ENCODE results near the gene ZMYND19.
A peak's percentile ranks its signal among the peaks of the same experiment; 100 is the strongest.
"Not testable (repeated sequence)": the region's sequence is repeated elsewhere in the genome, so short reads cannot be mapped to it uniquely, and the experiment has no call there.

Gene ZMYND19

DNA sequence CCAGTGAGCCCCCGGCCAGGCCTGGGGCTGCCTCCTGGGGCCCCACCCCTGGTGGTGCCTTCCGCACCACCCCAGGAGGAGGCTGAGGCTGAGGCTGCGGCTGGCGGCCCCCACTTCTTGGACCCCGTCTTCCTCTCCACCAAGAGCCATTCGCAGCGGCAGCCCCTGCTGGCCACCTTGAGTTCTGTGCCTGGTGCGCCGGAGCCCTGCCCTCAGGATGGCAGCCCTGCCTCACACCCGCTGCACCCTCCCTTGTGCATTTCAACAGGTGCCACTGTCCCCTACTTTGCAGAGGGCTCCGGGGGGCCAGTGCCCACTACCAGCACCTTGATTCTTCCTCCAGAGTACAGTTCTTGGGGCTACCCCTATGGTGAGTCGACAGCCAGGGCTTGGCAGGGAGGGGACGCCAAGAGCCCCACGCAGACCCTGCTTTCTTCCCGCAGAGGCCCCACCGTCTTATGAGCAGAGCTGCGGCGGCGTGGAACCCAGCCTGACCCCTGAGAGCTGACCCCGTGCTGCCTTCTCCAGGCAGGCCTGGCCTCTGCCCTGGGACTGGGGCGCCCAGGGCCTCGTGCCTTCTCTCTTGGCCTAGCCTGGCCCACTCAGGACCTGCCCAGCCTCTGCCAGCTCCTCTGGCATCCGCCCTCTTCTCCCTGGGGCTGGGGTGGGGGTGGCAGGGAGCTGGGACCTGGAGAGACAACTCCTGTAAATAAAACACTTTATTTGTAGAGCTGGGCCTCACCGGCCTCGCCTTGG is 24.5 kb upstream of the ZMYND19 start:
- no peak for DNase-seq (ENCODE audit: low spot score)

DNA sequence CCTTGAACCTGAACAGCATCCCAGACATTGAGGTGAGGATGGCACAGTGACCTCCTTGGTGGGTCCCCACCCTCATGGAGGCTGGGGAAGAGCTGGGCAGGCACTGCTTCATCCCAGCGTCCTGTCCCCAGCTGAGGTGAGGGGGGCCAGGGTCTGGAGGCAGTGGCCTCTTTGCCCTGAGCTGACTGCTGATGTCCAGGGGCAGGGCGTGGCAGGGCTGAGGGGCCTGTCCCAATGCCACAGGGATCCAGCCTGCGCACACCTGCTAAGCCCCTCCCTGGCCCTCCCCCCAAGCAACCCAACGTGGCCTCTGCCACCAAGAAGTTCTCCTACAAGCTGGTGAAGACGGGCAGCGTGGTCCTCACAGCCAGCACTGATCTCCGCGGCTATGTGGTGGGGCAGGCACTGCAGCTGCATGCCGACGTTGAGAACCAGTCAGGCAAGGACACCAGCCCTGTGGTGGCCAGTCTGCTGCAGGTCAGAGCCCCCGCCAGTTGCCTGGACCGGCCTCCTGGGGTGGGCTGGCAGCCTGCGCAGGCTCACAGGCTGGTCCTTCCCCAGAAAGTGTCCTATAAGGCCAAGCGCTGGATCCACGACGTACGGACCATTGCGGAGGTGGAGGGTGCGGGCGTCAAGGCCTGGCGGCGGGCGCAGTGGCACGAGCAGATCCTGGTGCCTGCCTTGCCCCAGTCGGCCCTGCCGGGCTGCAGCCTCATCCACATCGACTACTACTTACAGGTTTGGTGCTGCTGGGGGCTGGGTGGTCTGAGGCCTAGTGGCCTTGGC is 23.6 kb upstream of the ZMYND19 start:
- DNase-seq (ENCODE audit: low spot score) = no peak

- DNase-seq (ENCODE audit: low spot score) = no peak
Observed at GRCh38 chr9:137613259-137613658, 22.9 kb upstream of the ZMYND19 start.

DNA sequence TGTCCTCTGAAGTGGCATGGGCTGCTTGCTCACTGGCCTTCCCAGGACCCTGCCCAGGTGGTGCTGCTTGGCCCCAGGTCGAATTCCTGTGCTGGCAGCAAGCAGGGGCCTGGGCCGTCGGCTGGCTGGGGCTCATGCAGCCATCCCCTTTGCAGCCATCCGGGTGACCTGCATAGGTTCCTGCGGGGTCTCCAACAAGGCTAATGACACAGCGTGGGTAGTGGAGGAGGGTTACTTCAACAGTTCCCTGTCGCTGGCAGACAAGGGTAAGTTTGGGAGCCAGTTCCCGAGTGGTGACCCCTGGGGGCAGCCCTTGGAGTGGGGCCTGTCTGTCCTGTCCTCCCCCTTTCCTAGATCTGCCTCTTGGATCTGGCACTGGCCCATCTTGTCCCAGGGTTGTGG is 22.4 kb upstream of the ZMYND19 start:
- no peak for DNase-seq (ENCODE audit: low spot score)

DNA sequence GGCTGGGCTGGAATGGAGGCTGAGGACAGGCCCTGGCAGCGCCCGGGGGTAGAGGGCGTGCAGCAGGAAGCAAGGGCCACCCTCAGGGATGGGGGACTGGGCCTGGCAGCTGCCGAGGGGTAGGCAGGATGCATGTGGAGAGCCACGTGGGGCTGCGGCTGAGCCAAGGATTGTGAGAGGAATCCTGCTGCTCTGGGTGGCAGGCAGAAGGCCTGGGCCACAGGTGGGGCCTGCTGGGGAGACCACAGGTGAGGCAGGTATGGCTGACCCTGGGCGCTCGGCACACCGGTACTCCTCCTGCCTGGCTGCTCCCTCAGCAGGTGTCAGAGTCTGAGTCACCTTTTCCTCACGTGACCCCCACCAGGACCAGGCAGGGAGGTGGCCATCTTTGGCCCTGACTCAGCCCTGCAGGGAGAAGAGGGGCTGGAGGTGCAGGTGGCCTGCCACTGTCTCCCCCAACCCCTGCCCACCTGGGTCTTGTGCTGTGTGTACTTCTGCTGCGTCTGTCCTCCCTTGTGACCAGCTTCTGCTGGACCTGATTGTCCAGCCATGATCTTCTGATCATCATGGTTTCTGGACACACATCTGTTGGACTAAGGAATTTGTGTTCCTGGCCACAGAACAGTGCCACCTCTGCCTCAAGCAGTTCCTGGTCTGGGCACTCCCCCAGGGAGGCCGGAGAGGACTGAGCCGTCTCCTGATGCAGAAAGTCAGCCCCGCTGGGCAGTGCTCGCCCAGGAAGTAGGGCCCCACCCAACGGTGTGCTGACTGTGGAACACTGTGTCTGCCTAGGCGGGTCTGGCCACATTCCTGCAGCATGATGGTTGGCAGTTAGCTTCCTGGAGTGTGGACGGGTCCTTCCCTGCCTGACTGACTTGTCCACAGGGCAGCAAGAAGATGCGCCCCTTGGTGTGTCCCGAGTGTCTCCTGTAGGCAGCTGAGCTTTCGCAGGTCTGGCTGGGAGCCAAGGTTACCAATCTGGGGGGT is 21.6 kb upstream of the ZMYND19 start:
- peak; percentile 84 for DNase-seq (ENCODE audit: low spot score)

- DNase-seq (ENCODE audit: low spot score) = no peak
Observed at GRCh38 chr9:137610944-137611343, 20.6 kb upstream of the ZMYND19 start.

DNA sequence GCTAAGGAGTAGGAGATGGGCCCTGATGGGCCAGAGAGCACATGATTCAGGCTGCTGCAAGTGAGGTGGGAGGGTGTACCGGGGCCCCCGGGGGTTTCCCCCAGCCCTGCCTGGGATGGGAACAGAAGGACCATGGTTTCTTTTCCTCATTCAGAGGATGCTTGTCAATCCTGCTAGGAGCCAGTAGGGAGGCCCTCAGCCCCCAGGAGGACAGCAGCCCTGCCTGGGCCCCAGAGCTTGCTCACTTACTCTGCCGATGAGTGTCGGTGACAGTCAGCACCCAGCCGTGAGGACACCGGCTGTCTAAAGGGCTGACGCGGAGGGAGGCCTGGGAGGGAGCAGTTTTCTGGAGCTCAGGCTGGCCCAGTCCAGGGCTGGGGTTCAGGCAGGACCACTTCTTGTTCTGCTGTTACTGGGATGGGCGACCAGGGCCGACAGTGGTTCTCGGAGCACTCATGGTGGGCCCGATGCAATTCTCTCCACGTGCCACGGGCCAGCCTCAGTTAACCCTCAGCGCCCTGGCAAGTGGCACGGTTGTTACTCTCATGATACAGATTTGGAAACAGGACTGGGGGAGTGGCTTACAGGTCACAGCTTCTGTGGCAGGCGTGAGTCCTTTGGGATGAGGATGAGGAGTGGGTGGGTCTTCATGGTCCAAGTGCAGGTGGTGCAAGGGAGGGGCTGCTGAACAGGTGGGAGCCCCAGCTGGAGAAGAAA is 17.0 kb upstream of the ZMYND19 start:
- peak; percentile 91 for DNase-seq (ENCODE audit: low spot score)

GRCh38 chr9:137606734-137607138 is 16.4 kb upstream of the ZMYND19 start:
- DNase-seq (ENCODE audit: low spot score) = no peak

GRCh38 chr9:137606005-137606621 is 15.8 kb upstream of the ZMYND19 start:
- DNase-seq (ENCODE audit: low spot score) = no peak

DNA sequence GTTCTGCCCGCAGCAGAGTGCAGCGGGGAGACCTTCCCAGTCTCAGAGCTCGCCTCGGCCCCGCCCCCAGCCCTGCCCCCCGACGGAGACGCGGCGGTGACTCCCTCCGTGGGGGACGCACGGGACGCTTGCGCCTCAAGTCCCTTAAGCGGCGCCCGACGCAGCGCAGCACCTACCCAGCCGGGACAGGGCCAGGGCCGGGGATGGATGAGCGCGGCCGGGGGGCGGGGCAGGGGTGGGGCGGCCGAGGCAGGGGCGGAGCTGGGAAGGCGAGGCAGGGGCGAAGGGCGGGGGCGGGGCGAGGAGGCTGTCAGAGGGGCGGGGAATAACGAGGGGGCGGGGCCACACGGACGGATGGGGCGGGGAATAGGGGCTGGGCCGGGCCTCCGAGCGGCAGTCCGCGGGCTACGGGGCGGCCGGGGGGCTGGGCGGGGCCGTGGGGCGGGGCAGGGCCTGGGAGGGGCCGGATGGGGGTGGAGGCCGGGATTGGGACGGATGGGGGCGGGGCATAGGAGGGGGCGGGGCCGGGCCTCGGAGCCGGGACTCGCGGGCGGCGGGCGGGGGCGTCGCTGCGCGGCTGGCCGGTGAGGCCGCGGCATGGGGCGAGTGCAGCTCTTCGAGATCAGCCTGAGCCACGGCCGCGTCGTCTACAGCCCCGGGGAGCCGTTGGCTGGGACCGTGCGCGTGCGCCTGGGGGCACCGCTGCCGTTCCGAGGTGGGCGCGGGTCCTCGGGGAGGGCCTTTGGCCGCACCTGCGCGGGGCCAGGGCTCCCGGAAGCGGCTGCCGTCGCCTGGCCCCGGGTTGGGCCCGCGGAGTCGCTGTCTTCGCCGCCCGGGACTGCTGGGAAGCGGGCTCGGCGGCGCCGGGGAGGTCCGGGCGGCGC is 15.1 kb upstream of the ZMYND19 start, which contains the start of gene ARRDC1:
ARRDC1 (plus strand) TSS at position 566 of the 884 bp plus-strand sequence; CDS start at position 598, 32 bp downstream.
- peak; percentile 97 for DNase-seq (ENCODE audit: low spot score)

- no peak for DNase-seq (ENCODE audit: low spot score)
Observed at GRCh38 chr9:137604345-137605086, 14.2 kb upstream of the ZMYND19 start.

- no peak for DNase-seq (ENCODE audit: low spot score)
Observed at GRCh38 chr9:137603879-137604278, 13.6 kb upstream of the ZMYND19 start.

DNA sequence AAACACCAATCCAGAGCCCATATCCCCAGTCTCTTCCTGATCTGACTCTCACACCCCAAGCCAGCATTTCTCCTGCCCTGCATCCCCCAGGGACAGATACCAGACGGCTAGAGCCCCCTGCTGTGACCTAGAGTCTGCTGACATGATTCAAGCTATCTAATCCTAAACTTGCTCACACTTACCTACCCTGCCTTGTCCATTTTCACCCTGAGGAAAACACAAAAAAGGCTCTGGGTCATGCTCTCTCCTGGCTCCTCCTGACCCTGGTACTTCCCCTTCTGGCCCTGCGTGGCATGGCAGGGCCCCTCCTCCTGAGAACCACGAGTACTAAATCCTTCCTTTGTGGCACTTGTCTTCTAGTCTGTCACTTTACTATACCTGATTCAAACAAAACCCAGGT is 12.3 kb upstream of the ZMYND19 start:
- no peak for DNase-seq (ENCODE audit: low spot score)

DNA sequence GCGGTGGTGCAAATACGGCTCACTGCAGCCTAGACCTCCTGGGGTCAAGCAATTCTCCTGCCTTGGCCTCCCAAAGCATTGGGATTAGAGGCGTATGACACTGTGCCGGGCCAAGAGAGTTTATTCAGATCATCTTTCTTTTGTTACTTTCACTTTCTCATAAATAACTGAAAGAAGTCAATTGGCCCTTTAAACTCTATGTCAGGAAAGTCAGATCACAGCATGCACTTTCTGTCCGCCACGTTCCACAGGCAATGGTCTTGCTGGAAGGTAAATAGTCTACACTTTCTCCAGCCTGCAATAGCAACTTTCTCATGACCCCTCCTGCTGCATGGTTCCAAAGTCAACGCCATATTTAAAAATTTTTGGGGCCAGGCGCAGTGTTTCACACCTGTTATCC is 8.6 kb upstream of the ZMYND19 start:
- no peak for DNase-seq (ENCODE audit: low spot score)

DNA sequence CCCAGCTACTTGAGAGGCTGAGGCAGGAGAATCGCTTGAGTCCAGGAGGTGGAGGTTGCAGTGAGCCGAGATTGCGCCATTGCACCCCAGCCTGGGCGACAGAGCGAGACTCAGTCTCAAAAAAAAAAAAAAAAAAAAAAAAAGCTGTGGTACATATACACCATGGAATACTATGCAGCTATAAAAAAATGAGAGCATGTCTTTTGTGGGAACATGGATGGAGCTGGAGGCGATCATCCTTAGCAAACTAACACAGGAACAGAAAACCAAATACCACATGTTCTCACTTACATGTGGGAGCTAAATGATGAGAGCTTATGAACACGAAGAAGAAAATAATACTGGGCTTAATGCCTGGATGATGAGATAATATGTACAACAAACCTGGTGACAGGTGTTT is 6.3 kb upstream of the ZMYND19 start:
- not testable (repeated sequence) for DNase-seq (ENCODE audit: low spot score)

DNA sequence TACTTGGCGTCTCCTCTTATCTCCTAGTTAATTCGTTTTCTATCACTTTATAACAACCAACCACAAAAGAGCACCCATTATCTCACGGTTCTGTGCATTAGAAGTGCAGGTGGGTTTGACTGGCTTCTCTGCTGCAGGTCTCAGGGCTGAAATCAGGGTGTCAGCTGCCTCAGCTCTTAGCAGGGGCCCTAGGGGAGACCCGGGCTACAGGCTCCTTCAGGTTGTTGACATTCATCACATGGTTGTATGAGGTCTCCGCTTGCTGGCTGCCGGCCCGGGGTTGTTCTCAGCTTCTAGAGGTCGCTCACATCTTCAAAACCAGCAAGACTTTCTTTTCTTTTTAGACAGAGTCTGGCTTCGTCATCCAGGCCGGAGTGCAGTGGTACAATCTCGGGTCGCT is 2.9 kb upstream of the ZMYND19 start:
- no peak for DNase-seq (ENCODE audit: low spot score)

GRCh38 chr9:137592767-137593166 is 2.5 kb upstream of the ZMYND19 start:
- no peak for DNase-seq (ENCODE audit: low spot score)

- DNase-seq (ENCODE audit: low spot score) = no peak
Observed at GRCh38 chr9:137590123-137590468, 216 bp downstream of the ZMYND19 start.

DNA sequence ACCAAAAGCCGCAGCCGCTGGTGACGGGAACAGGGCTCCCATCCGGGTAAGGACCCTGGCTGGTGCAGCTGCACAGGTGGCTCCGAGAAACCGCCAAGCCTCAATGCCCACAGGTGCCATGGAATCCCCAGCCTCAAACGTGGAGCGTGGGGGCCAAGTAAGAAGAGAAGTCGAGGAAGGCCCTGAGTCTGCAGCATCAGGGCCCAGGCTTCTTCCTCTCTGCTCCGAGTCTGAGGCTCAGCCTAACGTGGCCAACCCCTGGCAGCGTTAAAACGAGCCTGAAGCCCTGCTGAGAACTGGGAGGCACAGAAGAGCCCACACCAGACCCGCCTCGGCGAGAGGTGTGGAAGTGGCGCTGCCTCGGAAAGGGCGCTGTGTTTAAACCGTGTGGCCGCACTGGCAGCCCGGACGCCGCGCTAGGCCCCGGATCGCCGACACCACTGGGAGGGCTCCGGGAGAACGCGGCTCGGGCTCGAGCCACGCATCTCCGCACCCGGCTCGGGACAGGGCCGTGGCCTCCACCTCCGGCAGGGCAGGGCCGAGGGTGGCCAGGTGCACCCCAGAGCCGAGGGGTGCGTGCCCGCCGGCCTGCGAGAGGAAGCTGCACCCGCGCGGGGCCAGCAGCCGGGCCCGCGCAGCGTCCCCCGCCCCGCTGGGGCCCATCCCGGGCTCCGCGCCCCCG is 730 bp downstream of the ZMYND19 start:
- DNase-seq (ENCODE audit: low spot score) = no peak

Measured in RKO (cell line).